ENCODE data around the gene PCNP.

PCNP gene

GRCh38 chr3:101639280-101639963, 65.4 kb downstream of the PCNP start:
- no peak for TF ChIP-seq POLR2AphosphoS5 (IDR thresholded peaks at IDR 0.05; ENCODE audit: low read depth, low read length)
- TF ChIP-seq, protein P1, sequence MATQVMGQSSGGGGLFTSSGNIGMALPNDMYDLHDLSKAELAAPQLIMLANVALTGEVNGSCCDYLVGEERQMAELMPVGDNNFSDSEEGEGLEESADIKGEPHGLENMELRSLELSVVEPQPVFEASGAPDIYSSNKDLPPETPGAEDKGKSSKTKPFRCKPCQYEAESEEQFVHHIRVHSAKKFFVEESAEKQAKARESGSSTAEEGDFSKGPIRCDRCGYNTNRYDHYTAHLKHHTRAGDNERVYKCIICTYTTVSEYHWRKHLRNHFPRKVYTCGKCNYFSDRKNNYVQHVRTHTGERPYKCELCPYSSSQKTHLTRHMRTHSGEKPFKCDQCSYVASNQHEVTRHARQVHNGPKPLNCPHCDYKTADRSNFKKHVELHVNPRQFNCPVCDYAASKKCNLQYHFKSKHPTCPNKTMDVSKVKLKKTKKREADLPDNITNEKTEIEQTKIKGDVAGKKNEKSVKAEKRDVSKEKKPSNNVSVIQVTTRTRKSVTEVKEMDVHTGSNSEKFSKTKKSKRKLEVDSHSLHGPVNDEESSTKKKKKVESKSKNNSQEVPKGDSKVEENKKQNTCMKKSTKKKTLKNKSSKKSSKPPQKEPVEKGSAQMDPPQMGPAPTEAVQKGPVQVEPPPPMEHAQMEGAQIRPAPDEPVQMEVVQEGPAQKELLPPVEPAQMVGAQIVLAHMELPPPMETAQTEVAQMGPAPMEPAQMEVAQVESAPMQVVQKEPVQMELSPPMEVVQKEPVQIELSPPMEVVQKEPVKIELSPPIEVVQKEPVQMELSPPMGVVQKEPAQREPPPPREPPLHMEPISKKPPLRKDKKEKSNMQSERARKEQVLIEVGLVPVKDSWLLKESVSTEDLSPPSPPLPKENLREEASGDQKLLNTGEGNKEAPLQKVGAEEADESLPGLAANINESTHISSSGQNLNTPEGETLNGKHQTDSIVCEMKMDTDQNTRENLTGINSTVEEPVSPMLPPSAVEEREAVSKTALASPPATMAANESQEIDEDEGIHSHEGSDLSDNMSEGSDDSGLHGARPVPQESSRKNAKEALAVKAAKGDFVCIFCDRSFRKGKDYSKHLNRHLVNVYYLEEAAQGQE (IDR thresholded peaks at IDR 0.05; ENCODE audit: insufficient read depth in 1 of 2, low read depth in 2 of 2, low read length in 2 of 2), result no peak
- TF ChIP-seq FOXP2 (optimal IDR thresholded peaks at IDR 0.05; ENCODE audit: borderline replicate concordance, extremely low read depth, extremely low read length, insufficient read depth), result no peak
- no peak for TF ChIP-seq TAF1 (IDR thresholded peaks at IDR 0.05; ENCODE audit: borderline replicate concordance, insufficient read depth, low read length)
- TF ChIP-seq SIN3A (IDR thresholded peaks at IDR 0.05; ENCODE audit: borderline replicate concordance, insufficient read depth, low read length), result no peak

DNA sequence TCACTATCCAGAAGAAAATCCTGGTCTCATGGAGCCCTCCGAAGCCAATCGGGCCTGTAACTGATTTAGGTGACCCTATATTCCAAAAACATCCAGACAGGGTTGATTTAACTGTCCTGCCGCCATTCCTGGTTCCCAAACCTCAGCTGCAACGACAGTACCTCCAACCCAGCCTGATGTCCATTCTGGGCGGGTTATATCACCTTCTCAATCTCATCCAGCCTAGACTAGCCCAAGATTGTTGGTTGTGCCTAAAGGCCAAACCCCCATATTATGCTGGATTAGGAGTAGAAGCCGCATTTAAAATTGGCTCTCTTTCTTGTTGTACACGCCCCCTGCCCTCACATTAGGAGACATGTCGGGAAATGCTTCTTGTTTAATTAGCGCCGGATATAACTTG, 66.3 kb downstream of the PCNP start:
- TF ChIP-seq, protein P1 (IDR thresholded peaks at IDR 0.05; ENCODE audit: insufficient read depth in 1 of 2, low read depth in 2 of 2, low read length in 2 of 2), result no peak
- no peak for TF ChIP-seq POLR2AphosphoS5 (IDR thresholded peaks at IDR 0.05; ENCODE audit: low read depth, low read length)
- TF ChIP-seq SIN3A (IDR thresholded peaks at IDR 0.05; ENCODE audit: borderline replicate concordance, insufficient read depth, low read length), result no peak
- no peak for TF ChIP-seq FOXP2 (optimal IDR thresholded peaks at IDR 0.05; ENCODE audit: borderline replicate concordance, extremely low read depth, extremely low read length, insufficient read depth)
- TF ChIP-seq TAF1 (IDR thresholded peaks at IDR 0.05; ENCODE audit: borderline replicate concordance, insufficient read depth, low read length), result no peak

GRCh38 chr3:101642441-101642840, 68.5 kb downstream of the PCNP start:
- no peak for TF ChIP-seq SIN3A (IDR thresholded peaks at IDR 0.05; ENCODE audit: borderline replicate concordance, insufficient read depth, low read length)
- no peak for TF ChIP-seq TAF1 (IDR thresholded peaks at IDR 0.05; ENCODE audit: borderline replicate concordance, insufficient read depth, low read length)
- no peak for TF ChIP-seq FOXP2 (optimal IDR thresholded peaks at IDR 0.05; ENCODE audit: borderline replicate concordance, extremely low read depth, extremely low read length, insufficient read depth)
- TF ChIP-seq POLR2AphosphoS5 (IDR thresholded peaks at IDR 0.05; ENCODE audit: low read depth, low read length), result no peak
- TF ChIP-seq, protein P1 (IDR thresholded peaks at IDR 0.05; ENCODE audit: insufficient read depth in 1 of 2, low read depth in 2 of 2, low read length in 2 of 2), result no peak

DNA sequence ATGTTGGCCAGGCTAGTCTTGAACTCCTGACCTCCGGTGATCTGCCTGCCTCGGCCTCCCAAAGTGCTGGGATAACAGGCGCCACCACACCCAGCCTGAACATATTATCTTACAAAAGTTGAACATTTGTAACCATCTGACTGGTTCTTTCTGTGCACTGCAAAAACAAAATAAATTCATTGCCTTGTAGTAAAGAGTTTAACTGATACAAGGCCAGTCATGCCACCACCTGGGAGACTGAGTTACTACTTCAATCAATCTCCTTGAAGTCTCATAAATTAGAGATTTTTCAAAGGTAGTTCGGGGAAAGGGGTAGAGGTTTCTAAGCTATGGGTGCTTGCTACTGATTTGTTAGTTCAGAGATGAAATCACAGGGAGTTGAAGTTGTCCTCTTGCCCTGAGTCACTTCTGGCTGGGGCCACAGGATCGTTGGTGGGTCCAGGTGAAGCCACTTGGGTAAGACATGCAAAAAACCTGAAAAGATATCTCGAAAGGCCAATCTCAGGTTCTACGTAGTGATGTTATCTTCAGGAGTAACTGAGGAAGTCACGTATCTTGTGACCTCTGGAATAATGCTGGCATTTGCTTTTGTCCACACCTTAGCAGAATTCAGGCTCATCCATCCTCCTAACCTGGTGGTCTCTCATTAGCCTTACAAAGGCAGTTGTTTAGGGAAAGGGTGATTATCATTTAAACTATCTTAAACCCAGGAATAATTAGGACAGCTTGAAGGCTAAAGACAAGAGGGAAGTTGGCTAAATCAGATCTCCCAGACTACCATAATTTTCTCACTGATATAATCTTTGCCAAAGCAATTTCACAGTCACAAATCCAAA, 69.2 kb downstream of the PCNP start:
- no peak for TF ChIP-seq POLR2AphosphoS5 (IDR thresholded peaks at IDR 0.05; ENCODE audit: low read depth, low read length)
- no peak for TF ChIP-seq SIN3A (IDR thresholded peaks at IDR 0.05; ENCODE audit: borderline replicate concordance, insufficient read depth, low read length)
- no peak for TF ChIP-seq FOXP2 (optimal IDR thresholded peaks at IDR 0.05; ENCODE audit: borderline replicate concordance, extremely low read depth, extremely low read length, insufficient read depth)
- no peak for TF ChIP-seq TAF1 (IDR thresholded peaks at IDR 0.05; ENCODE audit: borderline replicate concordance, insufficient read depth, low read length)
- TF ChIP-seq, protein P1 (IDR thresholded peaks at IDR 0.05; ENCODE audit: insufficient read depth in 1 of 2, low read depth in 2 of 2, low read length in 2 of 2), result no peak
